Neuronal stem cell (in vitro differentiated cells): ENCODE data around the gene ASF1B.

Source experiments
- DNase-seq: peaks from one replicate; pipeline ENCODE4 v3.0.0-alpha.2; 2013; ENCODE audit warnings: low spot score
- H2AFZ ChIP-seq: one replicate; pipeline ENCODE4 v1.6.1; 2013; ENCODE audit warnings: mild to moderate bottlenecking, low read length, inconsistent platforms
- H2AK5ac ChIP-seq: 2 replicates; pipeline ENCODE4 v1.6.1; 2013; ENCODE audit warnings: low read depth, mild to moderate bottlenecking, inconsistent platforms, low read length, moderate library complexity, mixed read lengths
- H2BK120ac ChIP-seq: 2 replicates; pipeline ENCODE4 v1.6.1; 2013; ENCODE audit warnings: low read depth, mild to moderate bottlenecking, inconsistent platforms, low read length, moderate library complexity, mixed read lengths
- H2BK12ac ChIP-seq: one replicate; pipeline ENCODE4 v1.6.1; 2013; ENCODE audit warnings: low read length, inconsistent platforms
- H2BK15ac ChIP-seq: 2 replicates; pipeline ENCODE4 v1.6.1; 2013; ENCODE audit warnings: mild to moderate bottlenecking, low read length, inconsistent platforms, mixed read lengths
- H2BK5ac ChIP-seq: one replicate; pipeline ENCODE4 v1.6.1; 2013; ENCODE audit warnings: inconsistent platforms, mild to moderate bottlenecking, low read length, moderate library complexity
- H3K14ac ChIP-seq: one replicate; pipeline ENCODE4 v1.6.1; 2013; ENCODE audit warnings: low read length, inconsistent platforms
- H3K18ac ChIP-seq: 2 replicates; pipeline ENCODE4 v1.6.1; 2013; ENCODE audit warnings: low read length, inconsistent platforms
- H3K23ac ChIP-seq: 2 replicates; pipeline ENCODE4 v1.6.1; 2013; ENCODE audit warnings: low read depth, mild to moderate bottlenecking, mixed read lengths, low read length, inconsistent platforms; ENCODE audit not compliant: poor library complexity
- H3K27ac ChIP-seq: replicated peaks from 3 replicates; pipeline ENCODE4 v1.5.1; 2013; ENCODE audit warnings: low read length, inconsistent platforms
- H3K27me3 ChIP-seq, 3 experiments: 2 replicates each; pipeline ENCODE4 v1.6.1; 2013; ENCODE audit warnings: low read length in 3 of 3, mild to moderate bottlenecking in 2 of 3, inconsistent platforms in 1 of 3, low read depth in 1 of 3, mixed read lengths in 1 of 3, moderate library complexity in 1 of 3; ENCODE audit not compliant: control insufficient read depth in 3 of 3, insufficient read depth in 3 of 3
- H3K36me3 ChIP-seq, 2 donors: replicated peaks in 1 of 2; 2 replicates each; pipeline ENCODE4 v1.6.1; 2013; ENCODE audit warnings: low read length in 2 of 2; ENCODE audit not compliant: control insufficient read depth in 2 of 2, insufficient read depth in 2 of 2
- H3K4ac ChIP-seq: 2 replicates; pipeline ENCODE4 v1.6.1; 2013; ENCODE audit warnings: inconsistent platforms, mild to moderate bottlenecking, low read length, moderate library complexity
- H3K4me1 ChIP-seq, 2 donors: 1 replicate in 1 of 2; 2 replicates in 1 of 2; pipeline ENCODE4 v1.6.1; 2013; ENCODE audit warnings: low read length in 2 of 2, low read depth in 1 of 2; ENCODE audit not compliant: control insufficient read depth in 2 of 2, insufficient read depth in 1 of 2
- H3K4me2 ChIP-seq: one replicate; pipeline ENCODE4 v1.6.1; 2013; ENCODE audit warnings: mild to moderate bottlenecking, low read length, inconsistent platforms; ENCODE audit not compliant: insufficient read depth, poor library complexity, severe bottlenecking
- H3K4me3 ChIP-seq, 2 donors: 2 replicates each; pipeline ENCODE4 v1.5.1; 2013; ENCODE audit warnings: low read length in 2 of 2, mild to moderate bottlenecking in 2 of 2, inconsistent platforms in 1 of 2, moderate library complexity in 1 of 2
- H3K79me1 ChIP-seq: one replicate; pipeline ENCODE4 v1.6.1; 2013; ENCODE audit warnings: low read depth, mild to moderate bottlenecking, inconsistent platforms, low read length, moderate library complexity
- H3K9ac ChIP-seq: one replicate; pipeline ENCODE4 v1.6.1; 2013; ENCODE audit warnings: mild to moderate bottlenecking, low read depth, low read length, inconsistent platforms; ENCODE audit not compliant: poor library complexity
- H3K9me3 ChIP-seq, 2 donors: replicated peaks in 1 of 2; 2 replicates each; pipeline versions ENCODE3 to v1.6.1; 2013; ENCODE audit warnings: low read length in 2 of 2, mild to moderate bottlenecking in 2 of 2, inconsistent platforms in 1 of 2, low read depth in 1 of 2, mixed read lengths in 1 of 2, moderate library complexity in 1 of 2; ENCODE audit not compliant: control insufficient read depth in 2 of 2, insufficient read depth in 1 of 2
- H4K8ac ChIP-seq: one replicate; pipeline ENCODE4 v1.6.1; 2013; ENCODE audit warnings: low read depth, mild to moderate bottlenecking, inconsistent platforms, low read length, moderate library complexity
- H4K91ac ChIP-seq: one replicate; pipeline ENCODE4 v1.6.1; 2013; ENCODE audit warnings: low read length, low read depth, mild to moderate bottlenecking, inconsistent platforms; ENCODE audit not compliant: poor library complexity
- WGBS, 2 donors: extraction: QIAGEN DNeasy Blood & Tissue Kit; methylation state at CpG; one replicate each; pipeline ENCODE4 v1.1.7; 2013; ENCODE audit warnings: missing lambda C conversion rate in 2 of 2, mixed read lengths in 1 of 2; ENCODE audit not compliant: insufficient read length in 2 of 2, insufficient replicate concordance in 1 of 2; ENCODE audit errors: extremely low coverage in 2 of 2; 5-methylcytosine and 5-hydroxymethylcytosine counted together

Gene ASF1B

GRCh38 chr19:14175351-14175792 is 39.0 kb upstream of the ASF1B start:
- no peak for DNase-seq
- Histone ChIP-seq H3K4ac (no peak overlapping the region), H3K14ac (no peak overlapping the region), H3K23ac (no peak overlapping the region), H3K4me1 (no peaks in the 10 kb centered on the region), H3K27me3 (no peaks in the 10 kb centered on the region), H3K18ac (no peak overlapping the region), H3K4me3 (no peak overlapping the region), H3K9me3 (peaks cover 0 to 13% of the 10 kb centered on the region in 2 donors), H4K91ac (no peak overlapping the region), H3K9ac (no peak overlapping the region), H3K79me1 (peaks cover 11% of the 10 kb centered on the region), H3K27ac (no peak overlapping the region), H2BK5ac (no peak overlapping the region), H3K36me3 (peaks cover 33 to 52% of the 10 kb centered on the region in 2 donors), H2BK15ac (no peak overlapping the region), H2BK12ac (no peak overlapping the region), H2AFZ (no peak overlapping the region), H4K8ac (no peak overlapping the region), H2AK5ac (no peak overlapping the region), H2BK120ac (no peak overlapping the region), H3K4me2 (no peak overlapping the region)
- 100% methylated on average over 2 of the region's 6 CpGs for WGBS, 2 donors

GRCh38 chr19:14174883-14175282 is 38.5 kb upstream of the ASF1B start:
- H3K27ac ChIP-seq: no peak overlapping the region
- H3K9me3 ChIP-seq: peaks cover 0 to 13% of the 10 kb centered on the region in 2 donors
- no peak for DNase-seq
- no peak overlapping the region for H4K91ac ChIP-seq
- H3K4me3 ChIP-seq: peak overlapping the region in 1 of 2 donors; percentile 51
- no peaks in the 10 kb centered on the region for H3K4me1 ChIP-seq
- no peak overlapping the region for H2AK5ac ChIP-seq
- no peak overlapping the region for H2AFZ ChIP-seq
- no peaks in the 10 kb centered on the region for H3K27me3 ChIP-seq
- H3K18ac ChIP-seq: no peak overlapping the region
- H3K36me3 ChIP-seq: peaks cover 38 to 56% of the 10 kb centered on the region in 2 donors
- H2BK15ac ChIP-seq: no peak overlapping the region
- WGBS, 2 donors: no CpG with 5 or more reads among the region's 9 CpGs
- H2BK120ac ChIP-seq: no peak overlapping the region
- no peak overlapping the region for H3K4ac ChIP-seq
- no peak overlapping the region for H3K23ac ChIP-seq
- H3K4me2 ChIP-seq: no peak overlapping the region
- no peak overlapping the region for H2BK5ac ChIP-seq
- no peak overlapping the region for H4K8ac ChIP-seq
- no peak overlapping the region for H3K9ac ChIP-seq
- H3K79me1 ChIP-seq: peaks cover 11% of the 10 kb centered on the region
- no peak overlapping the region for H3K14ac ChIP-seq
- H2BK12ac ChIP-seq: no peak overlapping the region

GRCh38 chr19:14168993-14169392 is 32.6 kb upstream of the ASF1B start:
- peaks cover 6% of the 10 kb centered on the region for H3K79me1 ChIP-seq

DNA sequence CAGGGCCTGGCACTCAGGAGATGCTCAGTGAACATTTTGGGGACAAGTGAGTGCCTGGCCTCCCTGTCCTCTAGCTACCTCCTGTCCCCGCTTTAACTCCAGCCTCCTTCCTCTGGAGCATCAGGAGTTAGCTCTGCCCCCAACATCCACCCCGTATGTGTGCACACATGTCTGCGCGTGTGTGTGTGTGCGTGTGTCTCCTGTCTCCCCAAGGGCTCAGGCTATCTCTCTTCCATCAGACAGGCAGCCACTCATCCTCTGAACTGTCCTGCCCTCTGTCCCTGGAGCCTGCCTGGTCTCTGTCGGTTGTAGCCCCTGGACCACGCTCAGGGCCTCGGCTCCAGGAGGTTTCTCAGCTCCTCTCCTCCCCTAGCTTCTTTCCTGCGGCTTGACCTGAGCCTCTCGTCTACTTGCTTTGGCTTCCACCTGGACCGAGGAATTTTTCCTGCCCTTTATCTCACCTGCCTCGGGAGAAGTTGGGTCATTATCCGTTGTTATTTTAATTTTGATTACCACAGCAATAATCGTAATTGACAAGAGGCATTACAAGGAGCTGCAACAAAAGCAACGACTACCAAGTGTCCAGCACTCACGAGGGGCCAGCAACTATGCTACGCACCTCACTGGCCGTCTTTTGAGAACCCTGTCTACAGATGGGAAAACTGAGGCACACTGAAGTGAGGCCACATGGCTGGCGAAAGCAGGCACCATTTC is 32.0 kb upstream of the ASF1B start:
- peaks cover 5% of the 10 kb centered on the region for H3K79me1 ChIP-seq
- WGBS, 2 donors: no CpG with 5 or more reads among the region's 19 CpGs
- H3K27ac ChIP-seq: no peak overlapping the region
- peak overlapping the region; percentile 50 for H3K23ac ChIP-seq
- no peak overlapping the region for H3K9ac ChIP-seq
- no peaks in the 10 kb centered on the region for H3K27me3 ChIP-seq
- no peak overlapping the region for H3K4ac ChIP-seq
- H3K18ac ChIP-seq: peak overlapping the region; percentile 55
- H2BK15ac ChIP-seq: no peak overlapping the region
- no peak overlapping the region for H2AK5ac ChIP-seq
- H3K36me3 ChIP-seq: peaks cover 29 to 43% of the 10 kb centered on the region in 2 donors
- H2BK12ac ChIP-seq: no peak overlapping the region
- no peak overlapping the region for H3K14ac ChIP-seq
- peak overlapping the region in 1 of 2 donors; percentile 27 for H3K4me3 ChIP-seq
- no peak overlapping the region for H4K8ac ChIP-seq
- H2BK5ac ChIP-seq: no peak overlapping the region
- H2BK120ac ChIP-seq: no peak overlapping the region
- H2AFZ ChIP-seq: no peak overlapping the region
- H4K91ac ChIP-seq: no peak overlapping the region
- H3K4me1 ChIP-seq: peaks cover 12 to 24% of the 10 kb centered on the region in 2 donors
- no peak overlapping the region for H3K4me2 ChIP-seq
- peaks cover 0 to 13% of the 10 kb centered on the region in 2 donors for H3K9me3 ChIP-seq
- no peak for DNase-seq

More at GRCh38 chr19:14168993-14169392, 32.6 kb upstream of the ASF1B start:
- no peak overlapping the region for H3K4me2 ChIP-seq
- H3K18ac ChIP-seq: no peak overlapping the region
- no peak overlapping the region for H2BK12ac ChIP-seq
- peak overlapping the region in 1 of 2 donors; percentile 27 for H3K4me3 ChIP-seq
- no peak overlapping the region for H4K8ac ChIP-seq
- H3K27me3 ChIP-seq: no peaks in the 10 kb centered on the region
- H4K91ac ChIP-seq: no peak overlapping the region
- no peak overlapping the region for H2AK5ac ChIP-seq
- H3K9me3 ChIP-seq: peaks cover 0 to 13% of the 10 kb centered on the region in 2 donors
- no peak overlapping the region for H3K4ac ChIP-seq
- no peak overlapping the region for H3K23ac ChIP-seq
- H3K9ac ChIP-seq: no peak overlapping the region
- no peak overlapping the region for H3K27ac ChIP-seq
- H3K36me3 ChIP-seq: peaks cover 28 to 47% of the 10 kb centered on the region in 2 donors
- H3K14ac ChIP-seq: no peak overlapping the region
- DNase-seq: no peak
- H2BK5ac ChIP-seq: no peak overlapping the region
- H3K4me1 ChIP-seq: peaks cover 9 to 22% of the 10 kb centered on the region in 2 donors
- no peak overlapping the region for H2BK15ac ChIP-seq
- no peak overlapping the region for H2AFZ ChIP-seq
- WGBS, 2 donors: no CpG with 5 or more reads among the region's 12 CpGs
- H2BK120ac ChIP-seq: no peak overlapping the region
